Measurements from ENCODE around the gene KLHL11. TPM values are rescaled to one million over a fixed set of nuclear protein-coding genes. Genes with fewer than 3 reads are reported as not detected.

KLHL11 gene
- total and polyA plus RNA-seq, 9 of the 15 experiments (the other 6 are each of a cell fraction or from before 2014, with no cell fraction given), result 0.20 to 17.0 (median 10.3) TPM

- TF ChIP-seq FOXP4 (CRISPR knock-in tag; IDR thresholded peaks at IDR 0.05; ENCODE audit: borderline replicate concordance), result no peak
- TF ChIP-seq USF2 (CRISPR knock-in tag; IDR thresholded peaks at IDR 0.05), result no peak
- no peak for TF ChIP-seq DMBX1 (CRISPR knock-in tag; IDR thresholded peaks at IDR 0.05; ENCODE audit: borderline replicate concordance)
- no peak; the same call in 1 of the 2 replicates for TF ChIP-seq ETS1 (conservative IDR thresholded peaks at IDR 0.05; ENCODE audit: control insufficient read depth, low read depth, low read length)
- no peak for TF ChIP-seq ZNF124 (CRISPR knock-in tag; IDR thresholded peaks at IDR 0.05)
- TF ChIP-seq ZNF707 (CRISPR knock-in tag; conservative IDR thresholded peaks at IDR 0.05), result no peak
- no peak for TF ChIP-seq NCOA1 (IDR thresholded peaks at IDR 0.05; ENCODE audit: low read depth)
- TF ChIP-seq MCM5 (IDR thresholded peaks at IDR 0.05; ENCODE audit: low read depth), result no peak
- no peak for TF ChIP-seq PYGO2 (tag; IDR thresholded peaks at IDR 0.05)
- no peak for TF ChIP-seq MAFK (IDR thresholded peaks at IDR 0.05; ENCODE audit: low read length)
- no peak for TF ChIP-seq ETS2 (tag; IDR thresholded peaks at IDR 0.05; ENCODE audit: borderline replicate concordance, poor library complexity, severe bottlenecking)
- TF ChIP-seq CXXC5 (CRISPR knock-in tag; IDR thresholded peaks at IDR 0.05), result no peak
- no peak for TF ChIP-seq ZNF655 (CRISPR knock-in tag; IDR thresholded peaks at IDR 0.05)
- peak; percentile 48; the same call in 1 of the 2 replicates for TF ChIP-seq POLR2A (conservative IDR thresholded peaks at IDR 0.05)
- TF ChIP-seq STAG1 (CRISPR knock-in tag; IDR thresholded peaks at IDR 0.05; ENCODE audit: borderline replicate concordance), result no peak
- TF ChIP-seq, protein P1, sequence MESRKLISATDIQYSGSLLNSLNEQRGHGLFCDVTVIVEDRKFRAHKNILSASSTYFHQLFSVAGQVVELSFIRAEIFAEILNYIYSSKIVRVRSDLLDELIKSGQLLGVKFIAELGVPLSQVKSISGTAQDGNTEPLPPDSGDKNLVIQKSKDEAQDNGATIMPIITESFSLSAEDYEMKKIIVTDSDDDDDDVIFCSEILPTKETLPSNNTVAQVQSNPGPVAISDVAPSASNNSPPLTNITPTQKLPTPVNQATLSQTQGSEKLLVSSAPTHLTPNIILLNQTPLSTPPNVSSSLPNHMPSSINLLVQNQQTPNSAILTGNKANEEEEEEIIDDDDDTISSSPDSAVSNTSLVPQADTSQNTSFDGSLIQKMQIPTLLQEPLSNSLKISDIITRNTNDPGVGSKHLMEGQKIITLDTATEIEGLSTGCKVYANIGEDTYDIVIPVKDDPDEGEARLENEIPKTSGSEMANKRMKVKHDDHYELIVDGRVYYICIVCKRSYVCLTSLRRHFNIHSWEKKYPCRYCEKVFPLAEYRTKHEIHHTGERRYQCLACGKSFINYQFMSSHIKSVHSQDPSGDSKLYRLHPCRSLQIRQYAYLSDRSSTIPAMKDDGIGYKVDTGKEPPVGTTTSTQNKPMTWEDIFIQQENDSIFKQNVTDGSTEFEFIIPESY (CRISPR knock-in tag; IDR thresholded peaks at IDR 0.05), result peak; percentile 43; the same call in 1 of the 2 replicates
- no peak for TF ChIP-seq HNRNPLL (IDR thresholded peaks at IDR 0.05; ENCODE audit: low read depth, low read length, poor library complexity, severe bottlenecking)
- TF ChIP-seq, protein P2, sequence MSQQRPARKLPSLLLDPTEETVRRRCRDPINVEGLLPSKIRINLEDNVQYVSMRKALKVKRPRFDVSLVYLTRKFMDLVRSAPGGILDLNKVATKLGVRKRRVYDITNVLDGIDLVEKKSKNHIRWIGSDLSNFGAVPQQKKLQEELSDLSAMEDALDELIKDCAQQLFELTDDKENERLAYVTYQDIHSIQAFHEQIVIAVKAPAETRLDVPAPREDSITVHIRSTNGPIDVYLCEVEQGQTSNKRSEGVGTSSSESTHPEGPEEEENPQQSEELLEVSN (IDR thresholded peaks at IDR 0.05; ENCODE audit: borderline replicate concordance in 1 of 2, extremely low read depth in 1 of 2, insufficient read depth in 1 of 2, insufficient read length in 1 of 2, low read depth in 1 of 2, low read length in 1 of 2, poor library complexity in 1 of 2, severe bottlenecking in 1 of 2), result no peak
- no peak for TF ChIP-seq PKNOX1 (IDR thresholded peaks at IDR 0.05)
Measured at GRCh38 chr17:41865596-41865893, 322 bp upstream of the KLHL11 start (continued).

Data from K562 (cell line).